Measurements from ENCODE around the gene SERPING1.

- TF ChIP-seq CTCF (conservative IDR thresholded peaks at IDR 0.05) (no peak), ZFX (IDR thresholded peaks at IDR 0.05) (no peak)
Measured at GRCh38 chr11:57566905-57567514, 30.5 kb upstream of the SERPING1 start.
